ENCODE results near the gene TMEM135.
"Not testable (repeated sequence)": the region's sequence is repeated elsewhere in the genome, so short reads cannot be mapped to it uniquely, and the experiment has no call there.

The TMEM135 gene

GRCh38 chr11:87076874-87077429 is 39.2 kb downstream of the TMEM135 start:
- DNase-seq (ENCODE audit: low spot score), result no peak

- DNase-seq (ENCODE audit: low spot score), result no peak
Measured at GRCh38 chr11:87081358-87081757, 43.6 kb downstream of the TMEM135 start.

- no peak for DNase-seq (ENCODE audit: low spot score)
Measured at GRCh38 chr11:87082590-87082989, 44.9 kb downstream of the TMEM135 start.

- no peak for DNase-seq (ENCODE audit: low spot score)
Measured at GRCh38 chr11:87083029-87083428, 45.3 kb downstream of the TMEM135 start.

- no peak for DNase-seq (ENCODE audit: low spot score)
Measured at GRCh38 chr11:87092159-87092558, 54.4 kb downstream of the TMEM135 start.

- DNase-seq (ENCODE audit: low spot score), result no peak
Measured at GRCh38 chr11:87092567-87092966, 54.8 kb downstream of the TMEM135 start.

- peak; percentile 43 for DNase-seq (ENCODE audit: low spot score)
Measured at GRCh38 chr11:87097582-87097981, 59.8 kb downstream of the TMEM135 start.

- DNase-seq (ENCODE audit: low spot score), result no peak
Measured at GRCh38 chr11:87101956-87102580, 64.3 kb downstream of the TMEM135 start.

GRCh38 chr11:87105826-87106225 is 68.1 kb downstream of the TMEM135 start:
- not testable (repeated sequence) for DNase-seq (ENCODE audit: low spot score)

GRCh38 chr11:87107379-87107778 is 69.6 kb downstream of the TMEM135 start:
- not testable (repeated sequence) for DNase-seq (ENCODE audit: low spot score)

GRCh38 chr11:87110443-87111131 is 72.9 kb downstream of the TMEM135 start:
- DNase-seq (ENCODE audit: low spot score), result no peak

- DNase-seq (ENCODE audit: low spot score), result no peak
Measured at GRCh38 chr11:87114093-87114492, 76.4 kb downstream of the TMEM135 start.

- DNase-seq (ENCODE audit: low spot score), result no peak
Measured at GRCh38 chr11:87116185-87116584, 78.5 kb downstream of the TMEM135 start.

- DNase-seq (ENCODE audit: low spot score), result no peak
Measured at GRCh38 chr11:87120937-87121336, 83.2 kb downstream of the TMEM135 start.

GRCh38 chr11:87122852-87123251 is 85.1 kb downstream of the TMEM135 start:
- no peak for DNase-seq (ENCODE audit: low spot score)

GRCh38 chr11:87125257-87125656 is 87.5 kb downstream of the TMEM135 start:
- no peak for DNase-seq (ENCODE audit: low spot score)

GRCh38 chr11:87127101-87127500 is 89.4 kb downstream of the TMEM135 start:
- no peak for DNase-seq (ENCODE audit: low spot score)

- no peak for DNase-seq (ENCODE audit: low spot score)
Measured at GRCh38 chr11:87128372-87128771, 90.6 kb downstream of the TMEM135 start.

GRCh38 chr11:87134524-87135106 is 96.9 kb downstream of the TMEM135 start:
- no peak for DNase-seq (ENCODE audit: low spot score)

GRCh38 chr11:87136236-87136635 is 98.5 kb downstream of the TMEM135 start:
- no peak for DNase-seq (ENCODE audit: low spot score)

- no peak for DNase-seq (ENCODE audit: low spot score)
Measured at GRCh38 chr11:87137711-87138110, 100.0 kb downstream of the TMEM135 start.

- no peak for DNase-seq (ENCODE audit: low spot score)
Measured at GRCh38 chr11:87139475-87139874, 101.7 kb downstream of the TMEM135 start.

- no peak for DNase-seq (ENCODE audit: low spot score)
Measured at GRCh38 chr11:87141322-87141721, 103.6 kb downstream of the TMEM135 start.
